Immature natural killer cell (primary cell): ENCODE results near the gene PRSS36. TPM values are rescaled to one million over a fixed set of nuclear protein-coding genes. Genes with fewer than 3 reads are reported as not detected.
A peak's percentile ranks its signal among the peaks of the same experiment; 100 is the strongest.
"Not testable (repeated sequence)": the region's sequence is repeated elsewhere in the genome, so short reads cannot be mapped to it uniquely, and the experiment has no call there.

Experiments used
- DNase-seq, 3 donors: peaks; one replicate each; pipeline ENCODE4 v3.0.0; 2022; ENCODE audit warnings: mixed read lengths in 1 of 3
- H3K27ac Mint-ChIP-seq, 6 donors: one replicate each; pipeline ENCODE4 v1.8.0; 2020; ENCODE audit warnings: mixed read lengths in 6 of 6, mild to moderate bottlenecking in 5 of 6, inconsistent platforms in 4 of 6, moderate library complexity in 3 of 6
- H3K27me3 Mint-ChIP-seq, 3 donors: one replicate each; pipeline ENCODE4 v1.8.0; 2020 to 2021; ENCODE audit warnings: low read depth in 3 of 3, mild to moderate bottlenecking in 3 of 3, mixed read lengths in 3 of 3, moderate library complexity in 3 of 3, inconsistent platforms in 1 of 3
- H3K36me3 Mint-ChIP-seq, 3 donors: one replicate each; pipeline ENCODE4 v1.8.0; 2020; ENCODE audit warnings: mixed read lengths in 3 of 3, inconsistent platforms in 2 of 3, mild to moderate bottlenecking in 2 of 3
- H3K4me1 Mint-ChIP-seq, 2 donors: one replicate each; pipeline ENCODE4 v1.8.0; 2020; ENCODE audit warnings: inconsistent platforms in 2 of 2, mild to moderate bottlenecking in 2 of 2, mixed read lengths in 2 of 2, moderate library complexity in 1 of 2
- H3K4me3 Mint-ChIP-seq, 5 donors: one replicate each; pipeline ENCODE4 v1.8.0; 2020; ENCODE audit warnings: mild to moderate bottlenecking in 5 of 5, mixed read lengths in 5 of 5, inconsistent platforms in 3 of 5, moderate library complexity in 3 of 5
- H3K9me3 Mint-ChIP-seq, 6 donors: one replicate each; pipeline ENCODE4 v1.8.0; 2020; ENCODE audit warnings: mild to moderate bottlenecking in 6 of 6, mixed read lengths in 6 of 6, inconsistent platforms in 4 of 6, moderate library complexity in 3 of 6
- polyA plus RNA-seq, 3 donors: library from polyadenylated mRNA; unstranded; fragments of 300-500 nt; fragmentation: Illumina TruSeq; gene quantifications; one replicate each; pipeline ENCODE4 v1.2.3, GENCODE V29; 2021

PRSS36 gene
- polyA plus RNA-seq, 3 donors from 2014 or later = 3.4 to 8.6 (median 6.9) TPM

- peaks cover 15 to 16% of the 10 kb centered on the region in 2 donors for H3K4me1 Mint-ChIP-seq
- DNase-seq = no peak
- H3K27me3 Mint-ChIP-seq = peaks cover 0 to 5% (median 2%) of the 10 kb centered on the region in 3 donors
- peak overlapping the region in 3 of 5 donors; percentile 80 to 84 (median 83) for H3K4me3 Mint-ChIP-seq
- H3K9me3 Mint-ChIP-seq = no peaks in the 10 kb centered on the region
- H3K36me3 Mint-ChIP-seq = peaks cover 0 to 6% (median 4%) of the 10 kb centered on the region in 3 donors
- peak overlapping the region in 2 of 6 donors; percentile 10 to 47 for H3K27ac Mint-ChIP-seq
These were observed 43.1 kb downstream of the PRSS36 start for GRCh38 chr16:31106509-31107464.

GRCh38 chr16:31105677-31106213, 44.1 kb downstream of the PRSS36 start:
- peak overlapping the region; percentile 39 to 84 (median 74) for H3K27ac Mint-ChIP-seq
- H3K36me3 Mint-ChIP-seq = peaks cover 0 to 6% (median 4%) of the 10 kb centered on the region in 3 donors
- H3K4me1 Mint-ChIP-seq = peaks cover 15 to 16% of the 10 kb centered on the region in 2 donors
- peaks cover 1 to 7% (median 2%) of the 10 kb centered on the region in 3 donors for H3K27me3 Mint-ChIP-seq
- peak overlapping the region; percentile 35 to 65 (median 58) for H3K4me3 Mint-ChIP-seq
- H3K9me3 Mint-ChIP-seq = no peaks in the 10 kb centered on the region
- peak; percentile 83 to 85 (median 84) for DNase-seq

- H3K4me3 Mint-ChIP-seq, H3K27ac Mint-ChIP-seq: not testable (repeated sequence)
These were observed 48.8 kb downstream of the PRSS36 start for GRCh38 chr16:31100876-31101641.

GRCh38 chr16:31099860-31100638, 49.8 kb downstream of the PRSS36 start:
- H3K4me3 Mint-ChIP-seq = no peak overlapping the region
- DNase-seq = no peak

More at GRCh38 chr16:31100876-31101641, 48.8 kb downstream of the PRSS36 start:
- DNase-seq, H3K9me3 Mint-ChIP-seq, H3K27me3 Mint-ChIP-seq, H3K36me3 Mint-ChIP-seq: not testable (repeated sequence)
- peaks cover 4 to 12% of the 10 kb centered on the region in 2 donors for H3K4me1 Mint-ChIP-seq

GRCh38 chr16:31094424-31095120, 55.3 kb downstream of the PRSS36 start, which contains the start of gene VKORC1:
Gene VKORC1 (minus strand): TSS chr16:31094797. CDS start chr16:31094729, 68 bp downstream.
- Mint-ChIP-seq H3K4me3 (peak within 1 kb of the TSS; percentile 78 to 97 (median 87)), H3K36me3 (no peaks in the 10 kb centered on the region), H3K9me3 (no peaks in the 10 kb centered on the region), H3K27me3 (peaks cover 10 to 12% (median 12%) of the 10 kb centered on the region in 3 donors), H3K4me1 (peaks cover 22 to 30% of the 10 kb centered on the region in 2 donors), H3K27ac (peak within 1 kb of the TSS; percentile 84 to 97 (median 90))
- DNase-seq = peak; percentile 75 to 79 (median 77)

More at GRCh38 chr16:31099860-31100638, 49.8 kb downstream of the PRSS36 start:
- H3K4me1 Mint-ChIP-seq = peaks cover 8 to 16% of the 10 kb centered on the region in 2 donors
- H3K9me3 Mint-ChIP-seq = peaks cover 0 to 1% (median 0%) of the 10 kb centered on the region in 6 donors
- H3K27ac Mint-ChIP-seq = no peak overlapping the region
- peaks cover 9 to 11% (median 10%) of the 10 kb centered on the region in 3 donors for H3K27me3 Mint-ChIP-seq
- no peaks in the 10 kb centered on the region for H3K36me3 Mint-ChIP-seq

GRCh38 chr16:31094088-31094423, 55.8 kb downstream of the PRSS36 start:
- Mint-ChIP-seq H3K27ac (peak overlapping the region; percentile 75 to 97 (median 90)), H3K9me3 (no peaks in the 10 kb centered on the region), H3K4me1 (peaks cover 22 to 30% of the 10 kb centered on the region in 2 donors), H3K4me3 (peak overlapping the region; percentile 78 to 97 (median 87)), H3K27me3 (peaks cover 10 to 12% (median 12%) of the 10 kb centered on the region in 3 donors), H3K36me3 (no peaks in the 10 kb centered on the region)
- DNase-seq = no peak

GRCh38 chr16:31093132-31093703, 56.6 kb downstream of the PRSS36 start:
- Mint-ChIP-seq H3K9me3 (no peaks in the 10 kb centered on the region), H3K36me3 (no peaks in the 10 kb centered on the region), H3K4me1 (peaks cover 22 to 30% of the 10 kb centered on the region in 2 donors), H3K4me3 (peak overlapping the region in 4 of 5 donors; percentile 33 to 56 (median 39)), H3K27me3 (peaks cover 10 to 12% (median 12%) of the 10 kb centered on the region in 3 donors), H3K27ac (peak overlapping the region in 1 of 6 donors; percentile 50)
- DNase-seq = no peak

GRCh38 chr16:31092330-31092729, 57.5 kb downstream of the PRSS36 start:
- Mint-ChIP-seq H3K4me1 (peaks cover 22 to 30% of the 10 kb centered on the region in 2 donors), H3K27ac (peak overlapping the region in 1 of 6 donors; percentile 28), H3K36me3 (no peaks in the 10 kb centered on the region), H3K27me3 (peaks cover 10 to 12% (median 10%) of the 10 kb centered on the region in 3 donors), H3K9me3 (no peaks in the 10 kb centered on the region), H3K4me3 (peak overlapping the region in 4 of 5 donors; percentile 25 to 53 (median 38))
- no peak for DNase-seq

GRCh38 chr16:31090540-31090939, 59.3 kb downstream of the PRSS36 start:
- peaks cover 7 to 9% (median 7%) of the 10 kb centered on the region in 3 donors for H3K27me3 Mint-ChIP-seq
- peaks cover 0 to 2% (median under 1%) of the 10 kb centered on the region in 3 donors for H3K36me3 Mint-ChIP-seq
- H3K9me3 Mint-ChIP-seq = no peaks in the 10 kb centered on the region
- peaks cover 19% of the 10 kb centered on the region in 2 donors for H3K4me1 Mint-ChIP-seq
- DNase-seq = no peak
- H3K4me3 Mint-ChIP-seq = no peak overlapping the region
- no peak overlapping the region for H3K27ac Mint-ChIP-seq

GRCh38 chr16:31089199-31089598, 60.7 kb downstream of the PRSS36 start:
- Mint-ChIP-seq H3K27me3 (peaks cover 0 to 1% (median 0%) of the 10 kb centered on the region in 3 donors), H3K9me3 (no peaks in the 10 kb centered on the region), H3K36me3 (peaks cover 0 to 4% (median 3%) of the 10 kb centered on the region in 3 donors), H3K4me1 (peaks cover 6 to 8% of the 10 kb centered on the region in 2 donors), H3K27ac (no peak overlapping the region), H3K4me3 (no peak overlapping the region)
- DNase-seq = no peak
